Skeletal muscle tissue (tissue), 4 donors: Measurements from ENCODE around the gene UGT1A4. TPM values are rescaled to one million over a fixed set of nuclear protein-coding genes. Genes with fewer than 3 reads are reported as not detected.

Source experiments
- H3K27ac ChIP-seq: one replicate; pipeline ENCODE4 v1.7.0; 2013; ENCODE audit warnings: mild to moderate bottlenecking, low read depth, low read length, inconsistent platforms
- H3K27me3 ChIP-seq, 3 donors: one replicate each; pipeline ENCODE4 v1.7.0; 2013; ENCODE audit warnings: low read length in 3 of 3; ENCODE audit not compliant: control insufficient read depth in 3 of 3, insufficient read depth in 3 of 3
- H3K36me3 ChIP-seq, 3 donors: one replicate each; pipeline ENCODE4 v1.7.0; 2013; ENCODE audit warnings: low read length in 3 of 3; ENCODE audit not compliant: control insufficient read depth in 3 of 3, insufficient read depth in 3 of 3
- H3K4me1 ChIP-seq, 3 donors: one replicate each; pipeline ENCODE4 v1.7.0; 2013; ENCODE audit warnings: low read length in 3 of 3, mild to moderate bottlenecking in 3 of 3; ENCODE audit not compliant: control insufficient read depth in 3 of 3, insufficient read depth in 3 of 3
- H3K4me3 ChIP-seq, 3 donors: one replicate each; pipeline ENCODE4 v1.7.0; 2013; ENCODE audit warnings: low read length in 3 of 3
- H3K9ac ChIP-seq, 3 donors: one replicate each; pipeline ENCODE4 v1.7.0; 2013; ENCODE audit warnings: low read length in 3 of 3, mild to moderate bottlenecking in 3 of 3, moderate library complexity in 2 of 3, low read depth in 1 of 3
- H3K9me3 ChIP-seq, 3 donors: one replicate each; pipeline ENCODE4 v1.7.0; 2013; ENCODE audit warnings: low read length in 3 of 3; ENCODE audit not compliant: control insufficient read depth in 3 of 3
- total RNA-seq: library from RNA; depleted of rRNA; stranded (reverse); fragments of >200 nt; gene quantifications from one replicate; pipeline ENCODE4 v1.2.3, GENCODE V29; 2014
- donor health status: Osteomylitis.

UGT1A4 gene
- total RNA-seq, 1 donor from 2014 or later, result not detected

DNA sequence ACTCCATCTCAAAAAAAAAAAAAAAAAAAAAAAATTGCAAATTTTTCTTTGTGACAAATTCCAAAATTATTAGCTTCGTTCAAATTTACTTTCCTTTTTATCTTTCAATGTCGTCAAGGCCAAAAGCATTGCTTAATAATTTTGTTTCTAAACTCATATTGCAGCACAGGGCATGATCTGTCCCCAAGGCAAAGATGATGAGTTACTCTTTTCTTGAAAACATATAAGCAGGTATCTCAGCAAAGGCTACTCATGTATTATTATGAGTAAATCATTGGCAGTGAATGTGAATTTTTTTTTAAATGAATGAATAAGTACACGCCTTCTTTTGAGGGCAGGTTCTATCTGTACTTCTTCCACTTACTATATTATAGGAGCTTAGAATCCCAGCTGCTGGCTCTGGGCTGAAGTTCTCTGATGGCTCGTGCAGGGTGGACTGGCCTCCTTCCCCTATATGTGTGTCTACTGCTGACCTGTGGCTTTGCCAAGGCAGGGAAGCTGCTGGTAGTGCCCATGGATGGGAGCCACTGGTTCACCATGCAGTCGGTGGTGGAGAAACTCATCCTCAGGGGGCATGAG lies 36.9 kb upstream of the UGT1A4 start, which contains the start of gene UGT1A7:
TSS of gene UGT1A7 (plus strand) at position 381 of the 579 bp plus-strand sequence. CDS start at position 418, 37 bp downstream.
- no peak within 1 kb of the TSS for H3K4me3 ChIP-seq
- H3K27ac ChIP-seq, result no peak within 1 kb of the TSS
- no peaks in the 10 kb centered on the region for H3K9me3 ChIP-seq
- H3K27me3 ChIP-seq, result peaks cover 0 to 3% (median 0%) of the 10 kb centered on the region in 3 donors
- H3K36me3 ChIP-seq, result no peaks in the 10 kb centered on the region
- no peaks in the 10 kb centered on the region for H3K4me1 ChIP-seq
- H3K9ac ChIP-seq, result no peak within 1 kb of the TSS

DNA sequence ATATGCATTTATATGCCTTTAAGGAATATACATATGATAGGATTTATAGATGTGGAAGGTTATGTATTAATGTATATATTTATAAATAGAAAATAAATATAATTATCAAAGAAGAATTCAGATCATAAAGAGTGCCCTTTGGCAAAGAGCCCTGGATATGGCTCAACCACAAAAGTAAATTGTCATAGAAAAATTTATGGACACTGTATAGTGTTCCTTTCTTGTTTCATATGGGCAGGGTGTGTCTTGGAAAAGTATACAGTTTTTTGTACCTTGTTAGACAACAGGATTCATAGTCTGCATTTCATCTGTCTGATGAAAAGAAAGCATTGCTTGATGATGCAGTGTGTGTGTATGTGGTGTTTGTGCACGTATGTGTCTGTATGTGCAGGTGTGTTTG lies 33.9 kb upstream of the UGT1A4 start:
- H3K9me3 ChIP-seq, result no peaks in the 10 kb centered on the region

DNA sequence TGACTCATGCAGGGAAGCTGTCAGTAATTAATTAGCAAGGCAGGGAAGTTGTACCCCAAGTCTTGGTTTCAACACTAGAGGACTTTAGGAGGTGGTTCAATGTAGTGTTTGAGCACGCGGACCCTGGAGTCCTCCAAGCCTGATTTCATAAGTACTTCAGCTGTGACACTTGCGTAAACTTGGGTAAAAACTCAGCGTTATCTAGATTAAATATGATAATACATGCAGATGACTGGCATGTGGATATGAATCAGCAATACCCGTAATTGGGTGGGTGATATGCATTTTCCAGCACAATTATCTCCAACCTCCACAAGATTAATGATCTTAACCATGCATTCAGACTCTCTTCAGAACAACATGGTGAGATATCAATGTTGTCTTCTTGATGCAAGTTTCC lies 31.6 kb upstream of the UGT1A4 start:
- Histone ChIP-seq H3K9ac (no peak overlapping the region), H3K9me3 (no peaks in the 10 kb centered on the region), H3K36me3 (no peaks in the 10 kb centered on the region), H3K27ac (no peak overlapping the region), H3K4me3 (no peak overlapping the region), H3K27me3 (peaks cover 0 to under 1% (median 0%) of the 10 kb centered on the region in 3 donors), H3K4me1 (no peaks in the 10 kb centered on the region)

More for the DNA sequence above, 33.9 kb upstream of the UGT1A4 start:
- Histone ChIP-seq H3K9ac (no peak overlapping the region), H3K36me3 (no peaks in the 10 kb centered on the region), H3K27me3 (peaks cover 0 to 3% (median 0%) of the 10 kb centered on the region in 3 donors), H3K4me3 (no peak overlapping the region), H3K4me1 (no peaks in the 10 kb centered on the region), H3K27ac (no peak overlapping the region)

DNA sequence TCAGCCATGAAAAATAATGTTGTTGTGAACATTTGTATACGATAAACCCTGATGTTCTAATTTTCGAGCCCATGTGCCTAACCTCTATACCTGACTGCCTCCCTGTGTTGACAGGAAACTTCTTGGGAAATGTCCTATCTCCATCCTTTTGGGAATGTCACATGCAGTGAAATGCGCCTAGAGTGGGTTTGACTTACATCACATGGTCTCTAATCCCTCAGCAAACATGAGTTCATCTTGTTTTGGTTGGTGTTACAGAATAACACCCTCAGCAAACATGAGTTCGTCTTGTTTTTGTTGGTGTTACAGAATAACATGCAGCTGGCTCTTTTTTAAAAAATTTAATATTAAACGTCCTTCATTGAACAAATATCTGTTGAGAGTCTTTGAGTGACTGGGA lies 30.2 kb upstream of the UGT1A4 start:
- Histone ChIP-seq H3K27me3 (peaks cover 0 to 2% (median 0%) of the 10 kb centered on the region in 3 donors), H3K27ac (no peak overlapping the region), H3K4me1 (no peaks in the 10 kb centered on the region), H3K4me3 (no peak overlapping the region), H3K9me3 (no peaks in the 10 kb centered on the region), H3K36me3 (no peaks in the 10 kb centered on the region), H3K9ac (no peak overlapping the region)

DNA sequence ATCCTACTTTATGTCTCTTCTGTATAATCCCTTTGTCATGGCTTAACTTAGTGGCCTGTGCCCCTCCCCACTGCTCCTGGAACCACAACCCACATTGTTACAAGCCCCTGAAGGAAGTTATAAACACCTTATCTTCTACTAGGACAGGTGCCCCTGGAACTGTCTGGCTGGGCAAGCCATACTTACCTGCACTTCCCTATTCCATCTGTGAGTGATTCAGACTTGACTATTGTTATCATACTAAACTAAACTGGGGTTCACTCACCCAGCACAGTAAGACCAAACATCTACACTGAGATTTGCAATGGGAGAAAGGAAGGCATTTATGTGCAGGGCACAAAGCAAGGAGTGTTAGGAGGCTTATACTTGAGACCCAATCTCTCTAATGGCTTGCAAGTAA lies 29.5 kb upstream of the UGT1A4 start:
- Histone ChIP-seq H3K9ac (no peak overlapping the region), H3K27me3 (peaks cover 0 to 2% (median 0%) of the 10 kb centered on the region in 3 donors), H3K9me3 (no peaks in the 10 kb centered on the region), H3K27ac (no peak overlapping the region), H3K36me3 (no peaks in the 10 kb centered on the region), H3K4me1 (no peaks in the 10 kb centered on the region), H3K4me3 (no peak overlapping the region)

DNA sequence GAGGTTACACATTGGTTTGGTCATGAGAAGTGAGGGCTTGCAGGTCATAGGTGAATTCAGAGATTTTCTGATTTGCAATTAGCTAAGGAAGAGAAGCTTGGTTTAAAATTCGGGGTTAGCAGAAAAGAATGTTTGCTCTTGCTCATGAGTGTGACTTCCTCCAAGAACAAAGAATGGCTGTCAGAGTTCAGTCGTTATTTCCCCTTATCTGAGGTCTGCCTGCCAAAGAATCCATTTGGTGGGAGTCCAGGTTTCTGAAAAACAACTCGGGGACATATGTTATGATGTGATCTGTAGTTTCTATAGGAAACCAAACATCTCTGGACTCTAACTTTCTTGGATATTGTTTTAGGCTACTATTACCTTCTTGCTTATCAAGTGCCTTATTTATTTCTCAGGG lies 29.0 kb upstream of the UGT1A4 start:
- Histone ChIP-seq H3K9ac (no peak overlapping the region), H3K27ac (no peak overlapping the region), H3K36me3 (no peaks in the 10 kb centered on the region), H3K9me3 (no peaks in the 10 kb centered on the region), H3K4me1 (no peaks in the 10 kb centered on the region), H3K27me3 (peaks cover 0 to 2% (median 0%) of the 10 kb centered on the region in 3 donors), H3K4me3 (no peak overlapping the region)

DNA sequence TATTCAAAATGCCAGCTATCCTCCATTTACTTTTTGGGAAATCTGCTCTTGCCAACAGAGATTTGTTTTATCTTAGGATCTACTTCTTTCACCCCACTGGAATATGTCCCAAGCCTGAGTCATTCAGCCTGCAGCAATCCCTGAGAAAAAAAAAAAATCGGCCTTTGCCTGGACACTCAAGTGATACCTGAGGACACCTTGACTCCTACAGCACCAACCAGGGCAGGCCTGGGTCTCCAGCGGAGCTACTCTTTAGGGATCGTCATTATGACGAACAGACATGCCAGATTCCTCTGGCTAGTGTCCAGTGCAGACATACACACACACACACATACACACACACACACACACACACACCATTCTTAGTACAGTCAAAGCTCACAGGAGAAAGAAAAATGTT lies 28.1 kb upstream of the UGT1A4 start:
- H3K27me3 ChIP-seq, result peaks cover 0 to 2% (median 0%) of the 10 kb centered on the region in 3 donors
- H3K4me1 ChIP-seq, result no peaks in the 10 kb centered on the region

DNA sequence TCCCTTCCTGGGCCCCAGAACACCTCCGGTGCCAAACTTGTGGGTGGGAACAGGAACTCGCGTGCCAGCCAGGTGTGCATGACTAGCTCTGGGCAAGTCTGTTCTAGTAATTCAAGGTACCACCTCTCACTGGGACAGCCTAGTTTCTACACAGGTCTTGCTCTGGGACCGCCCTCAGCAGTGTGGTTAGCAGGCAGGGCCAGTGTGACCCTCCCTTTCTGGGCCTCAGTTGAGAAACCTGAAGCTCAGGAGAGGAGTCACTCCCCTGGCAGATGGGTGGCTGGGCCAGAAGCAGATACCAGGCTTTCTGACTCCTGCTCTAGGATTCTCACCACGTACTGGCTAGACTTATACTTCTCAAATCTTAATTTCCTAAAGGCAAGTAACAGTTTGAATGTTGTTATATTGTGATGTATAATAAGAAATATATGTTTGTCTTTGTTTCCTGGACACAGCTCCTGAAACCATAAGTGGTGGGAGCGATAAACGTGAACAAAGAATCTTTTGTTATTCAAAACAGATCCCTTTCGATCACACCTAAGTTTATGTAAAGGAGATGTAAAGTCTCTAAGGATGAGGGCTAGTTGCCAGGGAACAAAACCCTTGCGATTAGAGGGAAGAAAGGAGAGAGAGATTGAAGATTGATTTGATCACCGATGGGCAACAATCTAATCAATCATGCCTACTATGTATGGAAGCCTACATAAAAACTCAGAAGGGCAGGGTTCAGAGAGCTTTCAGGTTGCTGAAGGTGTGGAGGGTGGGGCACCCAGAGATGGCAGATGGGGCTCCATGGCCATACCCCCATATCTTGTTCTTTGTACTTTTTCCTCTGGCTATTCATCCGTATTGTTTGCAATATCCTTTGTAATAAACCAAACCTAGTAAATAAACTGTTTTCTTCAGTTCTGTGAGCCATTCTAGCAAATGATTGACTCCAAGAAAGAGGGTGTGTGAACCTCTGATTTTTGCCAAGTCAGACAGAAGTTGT lies 26.8 kb upstream of the UGT1A4 start:
- H3K27me3 ChIP-seq, result peaks cover 0 to 2% (median 0%) of the 10 kb centered on the region in 3 donors
- H3K36me3 ChIP-seq, result no peaks in the 10 kb centered on the region
- H3K4me1 ChIP-seq, result no peaks in the 10 kb centered on the region
- no peak overlapping the region for H3K9ac ChIP-seq
- no peak overlapping the region for H3K4me3 ChIP-seq
- H3K9me3 ChIP-seq, result no peaks in the 10 kb centered on the region
- no peak overlapping the region for H3K27ac ChIP-seq

More for the DNA sequence above, 28.1 kb upstream of the UGT1A4 start:
- Histone ChIP-seq H3K9ac (no peak overlapping the region), H3K36me3 (no peaks in the 10 kb centered on the region), H3K4me3 (no peak overlapping the region), H3K9me3 (no peaks in the 10 kb centered on the region), H3K27ac (no peak overlapping the region)

DNA sequence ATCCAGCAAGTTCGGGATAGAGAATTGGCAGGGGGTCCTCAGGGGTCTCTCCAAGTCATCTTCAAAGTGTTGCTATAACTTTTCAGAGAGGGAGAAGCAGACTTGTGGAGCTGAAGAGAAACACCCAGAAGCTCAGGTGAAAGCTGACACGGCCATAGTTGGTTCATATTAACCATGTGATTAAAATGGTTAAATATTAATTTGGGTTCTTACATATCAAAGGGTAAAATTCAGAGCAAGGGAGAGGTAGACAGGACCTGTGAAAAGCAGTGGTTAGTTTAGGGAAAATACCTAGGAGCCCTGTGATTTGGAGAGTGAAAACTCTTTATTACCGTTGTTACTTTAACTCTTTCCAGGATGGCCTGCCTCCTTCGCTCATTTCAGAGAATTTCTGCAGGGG lies 25.9 kb upstream of the UGT1A4 start, which contains the start of gene UGT1A6:
TSS of gene UGT1A6 (plus strand) at position 243 of the 400 bp plus-strand sequence. CDS start at position 358, 115 bp downstream.
- no peaks in the 10 kb centered on the region for H3K36me3 ChIP-seq
- no peak within 1 kb of the TSS for H3K27ac ChIP-seq
- peaks cover 0 to 2% (median 0%) of the 10 kb centered on the region in 3 donors for H3K27me3 ChIP-seq
- H3K4me3 ChIP-seq, result no peak within 1 kb of the TSS
- no peak within 1 kb of the TSS for H3K9ac ChIP-seq
- H3K4me1 ChIP-seq, result no peaks in the 10 kb centered on the region
- H3K9me3 ChIP-seq, result no peaks in the 10 kb centered on the region

DNA sequence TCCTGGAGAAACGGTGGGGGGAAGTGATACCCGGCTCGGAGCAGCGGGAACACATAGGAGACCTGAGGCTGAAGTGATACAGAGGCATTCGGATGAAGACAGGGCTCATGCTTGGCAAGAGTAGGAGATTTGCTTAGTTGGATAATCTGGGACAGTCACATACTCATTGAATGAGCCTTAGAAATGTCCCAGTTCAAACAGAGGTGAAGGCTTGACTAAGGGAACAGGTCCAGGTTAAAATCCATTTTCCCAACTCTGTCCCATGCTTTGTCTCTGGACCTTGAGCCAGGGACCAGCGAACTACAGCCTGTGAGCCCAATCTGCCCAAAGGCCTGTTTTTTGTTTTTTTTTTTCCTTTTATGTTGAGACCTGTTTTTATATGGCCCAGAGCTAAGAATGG lies 24.6 kb upstream of the UGT1A4 start:
- peaks cover 0 to 2% (median 0%) of the 10 kb centered on the region in 3 donors for H3K27me3 ChIP-seq
- no peaks in the 10 kb centered on the region for H3K36me3 ChIP-seq
- no peak overlapping the region for H3K27ac ChIP-seq
- no peaks in the 10 kb centered on the region for H3K4me1 ChIP-seq
- no peak overlapping the region for H3K4me3 ChIP-seq
- no peaks in the 10 kb centered on the region for H3K9me3 ChIP-seq
- H3K9ac ChIP-seq, result no peak overlapping the region
